Measurements from ENCODE around the gene GARIN5A. TPM values are rescaled to one million over a fixed set of nuclear protein-coding genes. Genes with fewer than 3 reads are reported as not detected.

The GARIN5A gene
- total and polyA plus RNA-seq, 9 of the 15 experiments (the other 6 are each of a cell fraction or from before 2014, with no cell fraction given), result 0.10 to 0.82 (median 0.23) TPM; not detected in 2

DNA sequence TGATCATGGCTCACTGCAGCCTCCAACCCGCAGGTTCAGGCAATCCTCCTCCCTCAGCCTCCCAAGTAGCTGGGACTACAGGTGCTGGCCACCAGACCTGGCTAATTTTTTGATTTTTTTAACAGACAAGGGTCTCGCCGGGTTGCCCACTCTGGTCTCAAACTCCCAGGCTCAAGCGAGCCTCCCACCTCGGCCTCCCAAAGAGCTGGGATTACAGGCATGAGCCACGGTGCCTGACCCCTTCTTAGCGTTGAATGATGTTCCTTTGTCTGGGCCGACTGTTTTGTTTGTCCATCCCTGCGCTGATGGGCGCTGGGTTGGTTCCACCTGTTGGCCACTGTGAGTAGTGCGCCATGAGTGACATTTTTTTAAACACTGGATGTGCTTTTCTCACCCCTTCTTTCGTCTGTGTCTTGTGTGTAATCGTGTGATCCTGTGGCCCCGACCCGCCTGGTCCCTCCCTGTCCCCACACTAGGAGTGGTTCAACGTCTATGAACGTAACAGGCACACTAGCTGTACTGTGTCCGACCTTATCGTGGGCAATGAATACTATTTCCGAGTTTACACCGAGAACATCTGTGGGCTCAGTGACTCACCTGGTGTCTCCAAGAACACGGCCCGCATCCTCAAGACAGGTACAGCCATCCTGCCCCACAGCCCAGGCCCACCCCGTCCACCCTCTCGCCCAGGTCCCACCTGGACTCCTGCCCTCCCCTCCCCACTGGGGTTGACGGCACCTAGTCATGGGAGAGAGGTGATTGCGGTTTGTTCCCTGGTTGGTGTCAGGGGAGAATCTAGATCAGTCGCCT is 15.4 kb downstream of the GARIN5A start:
- H3K36me3 ChIP-seq (ENCODE audit: control insufficient read depth, insufficient read depth, low read length), result no peaks in the 10 kb centered on the region
- H3K9me1 ChIP-seq (ENCODE audit: control insufficient read depth, insufficient read depth, low read length), result no peaks in the 10 kb centered on the region
- ATAC-seq (peak; percentile 90), DNase-seq (ENCODE audit: extremely low read depth in 1 of 4, low spot score in 3 of 4) (peak; percentile 78 to 88 (median 82)), FAIRE-seq (peak; percentile 97)
- 5% methylated on average over 28 of the region's 28 CpGs for WGBS (ENCODE audit: insufficient coverage, low coverage, missing lambda C conversion rate)
- H3K79me2 ChIP-seq (ENCODE audit: control insufficient read depth, insufficient read depth, low read length), result no peaks in the 10 kb centered on the region
- H3K9ac ChIP-seq (ENCODE audit: insufficient read depth in 1 of 2, low read depth in 2 of 2, low read length in 2 of 2), result peak overlapping the region; percentile 48 to 80; a peak in 2 of 4 replicates
- in situ Hi-C loops (cut with MboI), result loop anchor here (5.0 kb wide), 1 partner anchor 94 kb away; the partner anchor contains the start of gene NAPSA
- no TSS peak for BruUV-seq (replicated peaks)
- intact Hi-C loops (cut with micrococcal nuclease), result loop anchor here (1.0 to 2.0 kb wide), 3 partner anchors 46 to 104 kb away; no protein-coding TSS in a partner anchor
- peak overlapping the region; percentile 97 for H2AFZ ChIP-seq (ENCODE audit: low read depth, low read length)
- no peaks in the 10 kb centered on the region for H4K20me1 ChIP-seq (replicated peaks; ENCODE audit: control insufficient read depth, insufficient read depth, low read length)
- H3K9me3 ChIP-seq (replicated peaks; ENCODE audit: control insufficient read depth, insufficient read depth, low read depth, low read length), result no peaks in the 10 kb centered on the region
- H3K4me1 ChIP-seq (replicated peaks in 1 of 2; ENCODE audit: control insufficient read depth in 2 of 2, insufficient read depth in 2 of 2, low read length in 2 of 2), result peaks cover 8 to 38% of the 10 kb centered on the region in 2 experiments; a peak in 4 of 5 replicates
- peak overlapping the region; percentile 27; the same call in 1 of the 3 replicates for H3K27ac ChIP-seq (ENCODE audit: extremely low read depth, low read depth, low read length)
- ChIA-PET CTCF (ENCODE audit: low intra/inter-chr PET ratio) (interaction anchor here (0.6 to 1.8 kb wide), 7 partner anchors 18 to 314 kb away, joined by 3 to 15 read pairs (median 5); no protein-coding TSS in a partner anchor), POLR2A (interaction anchor here (0.8 to 1.3 kb wide), 2 partner anchors 18 to 95 kb away, joined by 3 to 4 read pairs; no protein-coding TSS in a partner anchor)
- peaks cover 6 to 17% of the 10 kb centered on the region in 2 experiments; a peak in 4 of 5 replicates for H3K27me3 ChIP-seq (ENCODE audit: control insufficient read depth in 2 of 2, insufficient read depth in 2 of 2, low read length in 2 of 2)
- no peak overlapping the region for H3K4me3 ChIP-seq
- H3K4me2 ChIP-seq (ENCODE audit: insufficient read depth, low read length), result peak overlapping the region; percentile 79
- TF ChIP-seq ZNF384 (IDR thresholded peaks at IDR 0.05; ENCODE audit: low read depth, low read length), result peak; percentile 89
- TF ChIP-seq, protein P1, sequence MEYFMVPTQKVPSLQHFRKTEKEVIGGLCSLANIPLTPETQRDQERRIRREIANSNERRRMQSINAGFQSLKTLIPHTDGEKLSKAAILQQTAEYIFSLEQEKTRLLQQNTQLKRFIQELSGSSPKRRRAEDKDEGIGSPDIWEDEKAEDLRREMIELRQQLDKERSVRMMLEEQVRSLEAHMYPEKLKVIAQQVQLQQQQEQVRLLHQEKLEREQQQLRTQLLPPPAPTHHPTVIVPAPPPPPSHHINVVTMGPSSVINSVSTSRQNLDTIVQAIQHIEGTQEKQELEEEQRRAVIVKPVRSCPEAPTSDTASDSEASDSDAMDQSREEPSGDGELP (CRISPR knock-in tag; IDR thresholded peaks at IDR 0.05; ENCODE audit: borderline replicate concordance), result peak; percentile 39; the same call in 1 of the 2 replicates
- no peak for TF ChIP-seq XRCC3 (IDR thresholded peaks at IDR 0.05)
- TF ChIP-seq STAG1 (CRISPR knock-in tag; IDR thresholded peaks at IDR 0.05; ENCODE audit: borderline replicate concordance), result peak; percentile 78; the same call in 1 of the 2 replicates
- no peak for TF ChIP-seq CCAR2 (IDR thresholded peaks at IDR 0.05; ENCODE audit: low read depth, low read length)
- TF ChIP-seq DACH1 (IDR thresholded peaks at IDR 0.05; ENCODE audit: partially characterized antibody), result no peak
- TF ChIP-seq, protein P2, sequence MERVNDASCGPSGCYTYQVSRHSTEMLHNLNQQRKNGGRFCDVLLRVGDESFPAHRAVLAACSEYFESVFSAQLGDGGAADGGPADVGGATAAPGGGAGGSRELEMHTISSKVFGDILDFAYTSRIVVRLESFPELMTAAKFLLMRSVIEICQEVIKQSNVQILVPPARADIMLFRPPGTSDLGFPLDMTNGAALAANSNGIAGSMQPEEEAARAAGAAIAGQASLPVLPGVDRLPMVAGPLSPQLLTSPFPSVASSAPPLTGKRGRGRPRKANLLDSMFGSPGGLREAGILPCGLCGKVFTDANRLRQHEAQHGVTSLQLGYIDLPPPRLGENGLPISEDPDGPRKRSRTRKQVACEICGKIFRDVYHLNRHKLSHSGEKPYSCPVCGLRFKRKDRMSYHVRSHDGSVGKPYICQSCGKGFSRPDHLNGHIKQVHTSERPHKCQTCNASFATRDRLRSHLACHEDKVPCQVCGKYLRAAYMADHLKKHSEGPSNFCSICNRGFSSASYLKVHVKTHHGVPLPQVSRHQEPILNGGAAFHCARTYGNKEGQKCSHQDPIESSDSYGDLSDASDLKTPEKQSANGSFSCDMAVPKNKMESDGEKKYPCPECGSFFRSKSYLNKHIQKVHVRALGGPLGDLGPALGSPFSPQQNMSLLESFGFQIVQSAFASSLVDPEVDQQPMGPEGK (CRISPR knock-in tag; IDR thresholded peaks at IDR 0.05; ENCODE audit: borderline replicate concordance), result no peak
- TF ChIP-seq, protein P3, sequence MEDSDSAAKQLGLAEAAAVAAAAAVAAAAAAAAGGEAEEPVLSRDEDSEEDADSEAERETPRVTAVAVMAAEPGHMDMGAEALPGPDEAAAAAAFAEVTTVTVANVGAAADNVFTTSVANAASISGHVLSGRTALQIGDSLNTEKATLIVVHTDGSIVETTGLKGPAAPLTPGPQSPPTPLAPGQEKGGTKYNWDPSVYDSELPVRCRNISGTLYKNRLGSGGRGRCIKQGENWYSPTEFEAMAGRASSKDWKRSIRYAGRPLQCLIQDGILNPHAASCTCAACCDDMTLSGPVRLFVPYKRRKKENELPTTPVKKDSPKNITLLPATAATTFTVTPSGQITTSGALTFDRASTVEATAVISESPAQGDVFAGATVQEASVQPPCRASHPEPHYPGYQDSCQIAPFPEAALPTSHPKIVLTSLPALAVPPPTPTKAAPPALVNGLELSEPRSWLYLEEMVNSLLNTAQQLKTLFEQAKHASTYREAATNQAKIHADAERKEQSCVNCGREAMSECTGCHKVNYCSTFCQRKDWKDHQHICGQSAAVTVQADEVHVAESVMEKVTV (CRISPR knock-in tag; IDR thresholded peaks at IDR 0.05), result peak; percentile 50
- TF ChIP-seq HNRNPL (IDR thresholded peaks at IDR 0.05; ENCODE audit: low read depth, low read length), result no peak
- no peak for TF ChIP-seq CBX1 (IDR thresholded peaks at IDR 0.05; ENCODE audit: low read depth)
- no peak for TF ChIP-seq ZFP1 (CRISPR knock-in tag; IDR thresholded peaks at IDR 0.05)
- TF ChIP-seq CTBP1 (IDR thresholded peaks at IDR 0.05; ENCODE audit: borderline replicate concordance), result peak; percentile 70; the same call in 1 of the 2 replicates
- no peak for TF ChIP-seq KLF16 (IDR thresholded peaks at IDR 0.05)
